ENCODE results near the gene CEND1.

Gene CEND1

GRCh38 chr11:827146-827896 lies 37.4 kb upstream of the CEND1 start:
- DNase-seq: no peak

GRCh38 chr11:826836-827145 lies 36.9 kb upstream of the CEND1 start:
- DNase-seq: no peak

- DNase-seq: no peak
These were observed 36.3 kb upstream of the CEND1 start for GRCh38 chr11:826227-826621.

- DNase-seq: no peak
These were observed 35.7 kb upstream of the CEND1 start for GRCh38 chr11:825366-826226.

GRCh38 chr11:824942-825341 lies 35.1 kb upstream of the CEND1 start:
- DNase-seq: peak; percentile 35

GRCh38 chr11:824292-824880 lies 34.5 kb upstream of the CEND1 start:
- no peak for DNase-seq

GRCh38 chr11:823441-824291 lies 33.8 kb upstream of the CEND1 start:
- DNase-seq: no peak

- DNase-seq: no peak
These were observed 31.9 kb upstream of the CEND1 start for GRCh38 chr11:821512-822371.

GRCh38 chr11:820655-821511 lies 31.0 kb upstream of the CEND1 start:
- no peak for DNase-seq

- no peak for DNase-seq
These were observed 30.2 kb upstream of the CEND1 start for GRCh38 chr11:819943-820649.

GRCh38 chr11:819129-819931 lies 29.4 kb upstream of the CEND1 start:
- DNase-seq: peak; percentile 50

- no peak for DNase-seq
These were observed 28.7 kb upstream of the CEND1 start, which contains the start of gene PNPLA2 for GRCh38 chr11:818396-819128. TSS of gene PNPLA2 (plus strand) at chr11:818914. CDS start at chr11:819719, 805 bp downstream.

- no peak for DNase-seq
These were observed 26.5 kb upstream of the CEND1 start for GRCh38 chr11:816433-816779.

GRCh38 chr11:815675-816432 lies 26.0 kb upstream of the CEND1 start:
- no peak for DNase-seq

- no peak for DNase-seq
These were observed 23.7 kb upstream of the CEND1 start for GRCh38 chr11:813456-814096.

GRCh38 chr11:813072-813455 lies 23.2 kb upstream of the CEND1 start:
- DNase-seq: no peak

- no peak for DNase-seq
These were observed 22.5 kb upstream of the CEND1 start for GRCh38 chr11:812390-812789.
